A673 (cell line): ENCODE measurements around the gene AGR3. TPM values are rescaled to one million over a fixed set of nuclear protein-coding genes. Genes with fewer than 3 reads are reported as not detected.

Experiments
- BruUV-seq: library from RNA; stranded (reverse); fragments of 400-500 nt; replicated peaks from 2 replicates; lab custom pipeline; 2021; lab: Mats Ljungman, UMichigan
- CTCF ChIA-PET: fragments of 300-600 bp; sonication (Branson Sonifier 250); formaldehyde crosslinking; loops from one replicate; lab custom pipeline; 2022; ENCODE audit warnings: antibody characterized with exemption; lab: Charles Lee
- POLR2A ChIA-PET: fragments of 300-600 bp; sonication (Branson Sonifier 250); formaldehyde crosslinking; loops from one replicate; lab custom pipeline; 2022; ENCODE audit warnings: antibody characterized with exemption; ENCODE audit not compliant: low non-redundant PET; lab: Charles Lee
- DNase-seq: peaks from one replicate; pipeline ENCODE4 v3.0.0-alpha.2; 2015; ENCODE audit warnings: low spot score
- H3K27ac ChIP-seq: fragments of 200-600 bp; sonication (generic); 2 replicates; pipeline ENCODE4 v1.5.1; 2016; ENCODE audit warnings: mixed run types, low read depth, mild to moderate bottlenecking, mixed read lengths, antibody characterized with exemption, low read length; ENCODE audit not compliant: poor library complexity, severe bottlenecking
- H3K27me3 ChIP-seq: fragments of 200-600 bp; sonication (generic); replicated peaks from 2 replicates; pipeline ENCODE4 v1.6.1; 2017; ENCODE audit warnings: mixed run types, low read depth, mild to moderate bottlenecking, mixed read lengths, antibody characterized with exemption, low read length; ENCODE audit not compliant: insufficient read depth, poor library complexity
- H3K36me3 ChIP-seq: fragments of 200-600 bp; sonication (generic); 2 replicates; pipeline ENCODE4 v1.6.1; 2016; ENCODE audit warnings: mixed run types, mild to moderate bottlenecking, mixed read lengths, antibody characterized with exemption, low read length; ENCODE audit not compliant: insufficient read depth, poor library complexity, severe bottlenecking
- H3K4me1 ChIP-seq: fragments of 200-600 bp; sonication (generic); 2 replicates; pipeline ENCODE4 v1.6.1; 2017; ENCODE audit warnings: mixed run types, mild to moderate bottlenecking, mixed read lengths, antibody characterized with exemption, low read length; ENCODE audit not compliant: insufficient read depth, poor library complexity, severe bottlenecking
- H3K4me3 ChIP-seq: fragments of 200-600 bp; sonication (generic); 2 replicates; pipeline ENCODE4 v1.5.1; 2016; ENCODE audit warnings: low read depth, mixed run types, mild to moderate bottlenecking, mixed read lengths, low read length; ENCODE audit not compliant: poor library complexity, severe bottlenecking
- H3K9me3 ChIP-seq: fragments of 200-600 bp; sonication (generic); 2 replicates; pipeline ENCODE4 v1.6.1; 2016; ENCODE audit warnings: mixed run types, low read depth, mild to moderate bottlenecking, mixed read lengths, antibody characterized with exemption, low read length; ENCODE audit not compliant: poor library complexity, severe bottlenecking
- EZH2 ChIP-seq: fragments of 200-600 bp; sonication (generic); IDR thresholded peaks from 2 replicates; pipeline ENCODE4 v1.6.1; 2017; ENCODE audit warnings: borderline replicate concordance, low read depth, mild to moderate bottlenecking, mixed read lengths, antibody characterized with exemption, low read length; ENCODE audit not compliant: poor library complexity, severe bottlenecking
- intact Hi-C: fragments of 100-400 bp; cut with micrococcal nuclease; formaldehyde crosslinking; loops from one replicate; pipeline ENCODE4 v1.10.0; 2022; ENCODE audit not compliant: unreplicated experiment
- total RNA-seq: library from RNA; stranded (reverse); gene quantifications from 2 replicates; pipeline ENCODE4 v1.2.3, GENCODE V29; 2021
- TF ChIP-seq, protein P1 (sequence below): fragments of 300-800, 200-600 bp; sonication (generic); conservative IDR thresholded peaks from 2 replicates; pipeline ENCODE4 v1.5.1; 2017; ENCODE audit warnings: low read depth, mild to moderate bottlenecking, antibody characterized with exemption, low read length, moderate library complexity, mixed read lengths

Gene AGR3
- total RNA-seq, 1 experiment from 2014 or later: not detected

DNA sequence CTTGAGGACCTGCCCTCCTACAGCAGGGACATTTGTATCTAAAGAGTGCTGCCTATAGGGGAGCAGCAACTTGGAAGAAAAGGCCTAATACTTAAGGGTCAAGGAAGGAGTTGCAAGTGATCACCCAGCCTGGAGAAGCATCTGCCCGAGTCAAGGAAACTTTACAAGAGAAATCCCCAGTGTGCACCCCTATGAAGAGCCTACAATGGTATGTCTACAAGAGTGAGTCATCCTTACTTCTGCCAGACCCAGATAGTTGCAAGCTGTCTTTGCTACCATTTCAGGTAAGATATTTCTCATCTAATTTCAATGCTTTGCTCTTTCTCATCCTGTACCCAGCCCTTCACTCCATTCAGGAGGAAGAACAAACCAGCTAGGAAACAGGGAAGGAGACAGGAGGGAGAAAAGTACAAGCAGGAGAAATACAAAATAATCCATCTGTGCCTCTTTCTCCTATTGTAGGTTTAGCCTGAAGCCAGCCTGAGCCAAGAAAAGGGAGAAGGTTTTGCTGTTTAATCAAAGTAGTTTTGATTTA, 34.4 kb upstream of the AGR3 start:
- Histone ChIP-seq H3K9me3 (no peaks in the 10 kb centered on the region), H3K4me3 (no peak overlapping the region), H3K4me1 (peaks cover 35% of the 10 kb centered on the region), H3K27ac (no peak overlapping the region), H3K27me3 (no peaks in the 10 kb centered on the region), H3K36me3 (no peaks in the 10 kb centered on the region)
- TF ChIP-seq, protein P1, sequence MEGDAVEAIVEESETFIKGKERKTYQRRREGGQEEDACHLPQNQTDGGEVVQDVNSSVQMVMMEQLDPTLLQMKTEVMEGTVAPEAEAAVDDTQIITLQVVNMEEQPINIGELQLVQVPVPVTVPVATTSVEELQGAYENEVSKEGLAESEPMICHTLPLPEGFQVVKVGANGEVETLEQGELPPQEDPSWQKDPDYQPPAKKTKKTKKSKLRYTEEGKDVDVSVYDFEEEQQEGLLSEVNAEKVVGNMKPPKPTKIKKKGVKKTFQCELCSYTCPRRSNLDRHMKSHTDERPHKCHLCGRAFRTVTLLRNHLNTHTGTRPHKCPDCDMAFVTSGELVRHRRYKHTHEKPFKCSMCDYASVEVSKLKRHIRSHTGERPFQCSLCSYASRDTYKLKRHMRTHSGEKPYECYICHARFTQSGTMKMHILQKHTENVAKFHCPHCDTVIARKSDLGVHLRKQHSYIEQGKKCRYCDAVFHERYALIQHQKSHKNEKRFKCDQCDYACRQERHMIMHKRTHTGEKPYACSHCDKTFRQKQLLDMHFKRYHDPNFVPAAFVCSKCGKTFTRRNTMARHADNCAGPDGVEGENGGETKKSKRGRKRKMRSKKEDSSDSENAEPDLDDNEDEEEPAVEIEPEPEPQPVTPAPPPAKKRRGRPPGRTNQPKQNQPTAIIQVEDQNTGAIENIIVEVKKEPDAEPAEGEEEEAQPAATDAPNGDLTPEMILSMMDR: no peak
- no peak for TF ChIP-seq EZH2
- POLR2A ChIA-PET: no interaction called here
- DNase-seq: peak; percentile 73
- intact Hi-C loops: loop anchor here (5.0 to 10.0 kb wide), 2 partner anchors 314 to 801 kb away; no protein-coding TSS in a partner anchor
- CTCF ChIA-PET: no interaction called here
- no TSS peak for BruUV-seq

DNA sequence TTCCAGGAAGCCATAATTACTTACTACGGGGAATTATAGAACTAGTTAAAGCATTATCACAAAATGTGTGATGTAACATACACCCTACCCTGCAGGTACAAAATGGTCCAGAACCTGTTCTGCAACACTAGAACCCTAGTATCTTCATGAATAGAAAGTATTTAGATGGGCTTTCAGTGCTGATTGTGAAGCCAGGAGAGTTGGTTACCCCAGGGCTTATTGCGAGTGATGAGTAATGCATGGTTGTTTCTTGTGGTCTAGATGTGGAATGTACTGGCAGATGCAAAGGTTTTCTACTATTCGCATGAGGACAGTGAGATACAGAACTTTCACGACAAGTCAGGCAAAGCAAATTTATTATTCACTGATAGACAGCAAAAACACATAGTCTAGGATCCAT, 33.6 kb upstream of the AGR3 start:
- TF ChIP-seq, protein P1: no peak
- no peak for TF ChIP-seq EZH2
- intact Hi-C loops: loop anchor here (5.0 to 10.0 kb wide), 2 partner anchors 313 to 801 kb away; no protein-coding TSS in a partner anchor
- H3K27me3 ChIP-seq: no peaks in the 10 kb centered on the region
- BruUV-seq: no TSS peak
- no peak overlapping the region for H3K4me3 ChIP-seq
- no peaks in the 10 kb centered on the region for H3K9me3 ChIP-seq
- ChIA-PET POLR2A (no interaction called here), CTCF (no interaction called here)
- DNase-seq: no peak
- no peaks in the 10 kb centered on the region for H3K36me3 ChIP-seq
- peaks cover 28% of the 10 kb centered on the region for H3K4me1 ChIP-seq
- H3K27ac ChIP-seq: no peak overlapping the region

DNA sequence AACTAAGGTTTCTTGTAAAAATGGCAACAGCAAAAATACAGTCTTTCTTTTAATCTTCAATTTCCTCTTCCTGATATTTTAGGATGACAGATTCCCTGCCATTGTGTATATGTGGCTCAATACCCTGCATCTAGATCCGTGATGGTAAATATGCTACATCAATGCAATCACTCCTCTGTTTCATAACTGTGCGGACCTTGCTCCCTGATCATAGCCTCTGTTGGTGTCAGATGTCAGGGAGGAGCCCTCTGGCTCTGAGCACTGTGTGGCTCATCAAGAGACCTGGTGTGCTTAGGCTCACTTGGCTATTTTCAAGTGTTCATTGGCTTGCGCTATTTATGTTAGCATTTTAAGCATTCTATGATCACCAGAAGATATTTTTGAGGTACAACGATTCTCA, 33.0 kb upstream of the AGR3 start:
- no peak overlapping the region for H3K4me3 ChIP-seq
- H3K4me1 ChIP-seq: peaks cover 27% of the 10 kb centered on the region
- BruUV-seq: no TSS peak
- TF ChIP-seq, protein P1: no peak
- no peak for TF ChIP-seq EZH2
- intact Hi-C loops: loop anchor here (5.0 to 10.0 kb wide), 2 partner anchors 312 to 800 kb away; no protein-coding TSS in a partner anchor
- no peak for DNase-seq
- H3K27me3 ChIP-seq: no peaks in the 10 kb centered on the region
- ChIA-PET POLR2A (no interaction called here), CTCF (no interaction called here)
- H3K36me3 ChIP-seq: no peaks in the 10 kb centered on the region
- H3K9me3 ChIP-seq: no peaks in the 10 kb centered on the region
- H3K27ac ChIP-seq: no peak overlapping the region
